K562 (cell line): Measurements from ENCODE around the gene TNFSF11. TPM values are rescaled to one million over a fixed set of nuclear protein-coding genes. Genes with fewer than 3 reads are reported as not detected.
"Not testable (repeated sequence)": the region's sequence is repeated elsewhere in the genome, so short reads cannot be mapped to it uniquely, and the experiment has no call there.

Source experiments
- ATAC-seq: fragments of 200-7000 bp; cut with Tn5 transposase; 3 replicates; pipeline ENCODE4 v1.9.1; 2020; ENCODE audit warnings: moderate library complexity
- BruUV-seq: library from RNA; stranded (reverse); fragments of 400-500 nt; replicated peaks from 2 replicates; lab custom pipeline; 2021; lab: Mats Ljungman, UMichigan
- CTCF ChIA-PET: fragments of 300-600 bp; formaldehyde crosslinking; extraction: SDS; loops from one replicate; lab custom pipeline; 2021; ENCODE audit warnings: low intra/inter-chr PET ratio; lab: Yijun Ruan, JAX
- POLR2A ChIA-PET: fragments of 300-600, 350-650 bp; sonication (Branson Sonifier 250); formaldehyde crosslinking; extraction: SDS; loops from one replicate; lab custom pipeline; 2021; ENCODE audit warnings: antibody characterized with exemption, inconsistent platforms; lab: Yijun Ruan, JAX
- DNase-seq, 4 experiments: peaks; one replicate each; pipeline versions ENCODE4 v3.0.0 to v3.0.0-alpha.2; 2011 to 2018; ENCODE audit warnings: low spot score in 3 of 4, mixed read lengths in 3 of 4; ENCODE audit errors: extremely low read depth in 1 of 4
- FAIRE-seq: peaks from 2 replicates; lab custom pipeline; 2011; peaks lifted over from hg19 to GRCh38; lab: Jason Lieb, UNC
- H2AFZ ChIP-seq: 2 replicates; pipeline ENCODE4 v1.6.0; 2011; ENCODE audit warnings: low read depth, low read length, control low read depth, inconsistent platforms
- H3K27ac ChIP-seq: fragments of 200-600 bp; 3 replicates; pipeline ENCODE4 v1.8.0; 2011; ENCODE audit warnings: low read depth, mild to moderate bottlenecking, control low read depth, inconsistent platforms, low read length, moderate library complexity, mixed read lengths; ENCODE audit errors: extremely low read depth
- H3K27me3 ChIP-seq, 2 experiments: fragments of 300-600 bp in 1 of 2; 2 replicates in 1 of 2; 3 replicates in 1 of 2; pipeline versions ENCODE4 v1.6.0 to v1.8.0; 2011; ENCODE audit warnings: inconsistent platforms in 2 of 2, low read length in 2 of 2, mild to moderate bottlenecking in 1 of 2, mixed read lengths in 1 of 2, moderate library complexity in 1 of 2; ENCODE audit not compliant: control insufficient read depth in 2 of 2, insufficient read depth in 2 of 2
- H3K36me3 ChIP-seq: fragments of 300-600 bp; 3 replicates; pipeline ENCODE4 v1.8.0; 2011; ENCODE audit warnings: mild to moderate bottlenecking, low read length, inconsistent platforms; ENCODE audit not compliant: control insufficient read depth, insufficient read depth
- H3K4me1 ChIP-seq, 2 experiments: fragments of 200-600 bp in 1 of 2; replicated peaks in 1 of 2; 2 replicates in 1 of 2; 3 replicates in 1 of 2; pipeline versions ENCODE4 v1.5.1 to v1.8.0; 2011; ENCODE audit warnings: inconsistent platforms in 2 of 2, low read length in 2 of 2, mild to moderate bottlenecking in 1 of 2, mixed read lengths in 1 of 2, moderate library complexity in 1 of 2; ENCODE audit not compliant: control insufficient read depth in 2 of 2, insufficient read depth in 2 of 2
- H3K4me2 ChIP-seq: 2 replicates; pipeline ENCODE4 v1.6.1; 2011; ENCODE audit warnings: low read length, control low read depth, inconsistent platforms, mixed read lengths; ENCODE audit not compliant: insufficient read depth
- H3K4me3 ChIP-seq: fragments of 200-600 bp; sonication (generic), shearing (Covaris generic); 2 replicates; pipeline ENCODE4 v1.5.1; 2016; ENCODE audit warnings: control low read depth, inconsistent platforms
- H3K79me2 ChIP-seq: fragments of 200-600 bp; 3 replicates; pipeline ENCODE4 v1.8.0; 2011; ENCODE audit warnings: low read length, inconsistent platforms; ENCODE audit not compliant: control insufficient read depth, insufficient read depth
- H3K9ac ChIP-seq, 2 experiments: 2 replicates each; pipeline versions ENCODE4 v1.6.0 to v1.6.1; 2011; ENCODE audit warnings: low read depth in 2 of 2, low read length in 2 of 2, control low read depth in 1 of 2, inconsistent platforms in 1 of 2, mild to moderate bottlenecking in 1 of 2, mixed read lengths in 1 of 2; ENCODE audit not compliant: insufficient read depth in 1 of 2
- H3K9me1 ChIP-seq: one replicate; pipeline ENCODE4 v1.6.0; 2011; ENCODE audit warnings: inconsistent platforms, mild to moderate bottlenecking, low read length, moderate library complexity; ENCODE audit not compliant: control insufficient read depth, insufficient read depth
- H3K9me3 ChIP-seq: replicated peaks from 2 replicates; pipeline ENCODE4 v1.5.1; 2011; ENCODE audit warnings: low read depth, low read length, inconsistent platforms; ENCODE audit not compliant: control insufficient read depth, insufficient read depth
- H4K20me1 ChIP-seq: replicated peaks from 2 replicates; pipeline ENCODE4 v1.6.1; 2011; ENCODE audit warnings: low read length, inconsistent platforms, mixed read lengths; ENCODE audit not compliant: control insufficient read depth, insufficient read depth
- ARID3B ChIP-seq: fragments of 250-450 bp; sonication (Bioruptor Pico); IDR thresholded peaks from 2 replicates; pipeline ENCODE4 v1.4.0; 2020; ENCODE audit warnings: borderline replicate concordance
- ATF7 ChIP-seq: fragments of 450-650 bp; IDR thresholded peaks from 2 replicates; pipeline ENCODE4 v1.7.1; 2014; ENCODE audit warnings: mild to moderate bottlenecking, moderate library complexity
- CHD2 ChIP-seq: IDR thresholded peaks from 2 replicates; pipeline ENCODE4 v1.6.1; 2011; ENCODE audit warnings: low read depth, low read length
- FOXA1 ChIP-seq: fragments of 450-650 bp; IDR thresholded peaks from 2 replicates; pipeline ENCODE4 v1.6.1; 2016; ENCODE audit warnings: mild to moderate bottlenecking, borderline replicate concordance
- SMC3 ChIP-seq: conservative IDR thresholded peaks from 2 replicates; pipeline ENCODE4 v1.6.1; 2011; ENCODE audit warnings: low read depth, low read length, improper control_type of control experiment; ENCODE audit not compliant: insufficient read depth
- USF1 ChIP-seq: sonication (generic); formaldehyde crosslinking; IDR thresholded peaks from 2 replicates; pipeline ENCODE4 v1.9.0; 2022; ENCODE audit warnings: mild to moderate bottlenecking, missing genetic modification reagents
- ZHX1 ChIP-seq: fragments of 150-350 bp; conservative IDR thresholded peaks from 2 replicates; pipeline ENCODE4 v1.6.1; 2014; ENCODE audit warnings: low read length
- WGBS: fragments of 100-300 bp; shearing (Covaris generic); methylation state at CpG from one replicate; pipeline ENCODE4 v1.1.6; 2016; ENCODE audit warnings: low coverage, mixed read lengths; ENCODE audit not compliant: insufficient coverage; ENCODE audit errors: missing lambda C conversion rate; 5-methylcytosine and 5-hydroxymethylcytosine counted together
- in situ Hi-C: fragments of 300-500 bp; cut with MboI; formaldehyde crosslinking; loops from 4 replicates; pipeline ENCODE4 v1.15.0; 2018; ENCODE audit warnings: inconsistent platforms, mixed read lengths
- intact Hi-C: fragments of 100-400 bp; cut with micrococcal nuclease; formaldehyde crosslinking; loops from 2 replicates; pipeline ENCODE4 v1.14.2; 2022
- polyA plus RNA-seq, 8 experiments: library from polyadenylated mRNA; depleted of rRNA in 4 of 8; stranded (reverse) in 5 of 8; unstranded in 3 of 8; fragments of >200 nt; fragmentation: Nextera tagmentation in 2 of 8; fragmentation: Illumina TruSeq in 1 of 8; extraction: Ambion mirVana in 2 of 8; extraction: Trizol in 1 of 8; gene quantifications; 2 replicates each; pipeline versions ENCODE4 v1.2.1 to v1.2.3, GENCODE V29; 2011 to 2014; ENCODE audit warnings: inconsistent platforms in 1 of 8, missing spikeins in 1 of 8
- total RNA-seq, 7 experiments: library from RNA; depleted of rRNA in 6 of 7; stranded (reverse); fragments of >200 nt in 6 of 7; fragmentation: Illumina TruSeq in 2 of 7; extraction: Trizol in 2 of 7; gene quantifications; 2 replicates each; pipeline versions ENCODE4 v1.2.1 to v1.2.3, GENCODE V29; 2011 to 2021; ENCODE audit warnings: low replicate concordance in 1 of 7

Gene TNFSF11
- total and polyA plus RNA-seq, 9 of the 15 experiments (the other 6 are each of a cell fraction or from before 2014, with no cell fraction given) = not detected

GRCh38 chr13:42553098-42554046, 20.6 kb upstream of the TNFSF11 start (continued):
- TF ChIP-seq USF1 = no peak
- TF ChIP-seq ATF7 = no peak

GRCh38 chr13:42559057-42559456, 14.9 kb upstream of the TNFSF11 start:
- no peaks in the 10 kb centered on the region for H3K9me3 ChIP-seq
- H3K27me3 ChIP-seq = no peaks in the 10 kb centered on the region
- no peak overlapping the region for H3K4me3 ChIP-seq
- no peak overlapping the region for H2AFZ ChIP-seq
- no peak overlapping the region for H3K9ac ChIP-seq
- H3K4me1 ChIP-seq = no peaks in the 10 kb centered on the region
- no peaks in the 10 kb centered on the region for H4K20me1 ChIP-seq
- no peaks in the 10 kb centered on the region for H3K9me1 ChIP-seq
- ChIA-PET CTCF (no interaction called here), POLR2A (no interaction called here)
- H3K27ac ChIP-seq = no peak overlapping the region
- no peak for DNase-seq
- H3K36me3 ChIP-seq = no peaks in the 10 kb centered on the region
- intact Hi-C loops = no loop called here
- H3K4me2 ChIP-seq = no peak overlapping the region
- in situ Hi-C loops = no loop called here
- no peaks in the 10 kb centered on the region for H3K79me2 ChIP-seq
- no peak for ATAC-seq
- BruUV-seq = no TSS peak
- FAIRE-seq = no peak
- TF ChIP-seq ARID3B (CRISPR knock-in tag) = no peak
- no peak for TF ChIP-seq ZHX1
- TF ChIP-seq SMC3 = no peak
- no peak for TF ChIP-seq CHD2
- no peak for TF ChIP-seq FOXA1

GRCh38 chr13:42559573-42560218, 14.3 kb upstream of the TNFSF11 start:
- H3K4me1 ChIP-seq, CTCF ChIA-PET, H3K79me2 ChIP-seq, ATAC-seq, H4K20me1 ChIP-seq, BruUV-seq, H3K27me3 ChIP-seq, H3K9me1 ChIP-seq, FAIRE-seq, H3K4me3 ChIP-seq, H3K9ac ChIP-seq, H3K36me3 ChIP-seq, H3K27ac ChIP-seq, DNase-seq, intact Hi-C loops, in situ Hi-C loops, H3K9me3 ChIP-seq, H2AFZ ChIP-seq, H3K4me2 ChIP-seq: not testable (repeated sequence)
- 0% methylated on average over 6 of the region's 36 CpGs for WGBS
- POLR2A ChIA-PET = interaction anchor here (0.6 kb wide), 1 partner anchor 573 kb away, joined by 4 read pairs; no protein-coding TSS in a partner anchor
